Esophagus squamous epithelium (tissue), 5 donors: Measurements from ENCODE around the gene CMTM7. TPM values are rescaled to one million over a fixed set of nuclear protein-coding genes. Genes with fewer than 3 reads are reported as not detected.

Source experiments
- DNase-seq: peaks from one replicate; lab custom pipeline; 2025; lab: John Stamatoyannopoulos, UW
- H3K27ac ChIP-seq, 4 donors: fragments of 200-600 bp; sonication (generic); one replicate each; pipeline ENCODE4 v1.5.1; 2016 to 2019; ENCODE audit warnings: mild to moderate bottlenecking in 1 of 4
- H3K27me3 ChIP-seq, 4 donors: fragments of 200-600 bp; sonication (generic); 1 replicate in 3 of 4; 2 replicates in 1 of 4; pipeline versions ENCODE4 v1.5.1 to v1.6.0; 2017 to 2021; ENCODE audit warnings: antibody characterized with exemption in 1 of 4
- H3K36me3 ChIP-seq, 3 donors: fragments of 200-600 bp; sonication (generic); one replicate each; pipeline ENCODE4 v1.5.1; 2016 to 2019
- H3K4me1 ChIP-seq, 3 donors: fragments of 200-600 bp; sonication (generic); one replicate each; pipeline ENCODE4 v1.5.1; 2017 to 2019
- H3K4me3 ChIP-seq, 4 donors: fragments of 200-600 bp; sonication (generic); 1 replicate in 3 of 4; 2 replicates in 1 of 4; pipeline ENCODE4 v1.5.1; 2016 to 2019; ENCODE audit warnings: mild to moderate bottlenecking in 2 of 4, moderate library complexity in 1 of 4
- H3K9me3 ChIP-seq, 3 donors: fragments of 200-600 bp; sonication (generic); one replicate each; pipeline ENCODE4 v1.5.1; 2016 to 2019
- CTCF ChIP-seq, 6 experiments: fragments of 450-650 bp in 4 of 6; fragments of 200-600 bp in 2 of 6; sonication (generic) in 2 of 6; IDR thresholded peaks; one replicate each; pipeline ENCODE4 v1.5.1; 2016 to 2019; ENCODE audit warnings: antibody characterized with exemption in 6 of 6, mild to moderate bottlenecking in 4 of 6, moderate library complexity in 4 of 6
- POLR2A ChIP-seq, 4 donors: fragments of 450-650 bp; IDR thresholded peaks; one replicate each; pipeline ENCODE4 v1.6.1; 2017; ENCODE audit warnings: antibody characterized with exemption in 4 of 4, mild to moderate bottlenecking in 4 of 4, moderate library complexity in 3 of 4
- WGBS, 2 donors: methylation state at CpG; one replicate each; pipeline ENCODE4 v1.1.5; 2018; 5-methylcytosine and 5-hydroxymethylcytosine counted together
- intact Hi-C: fragments of 100-400 bp; cut with DNase I; formaldehyde crosslinking; loops from one replicate; pipeline ENCODE4 v1.15.0; 2022
- total RNA-seq, 4 donors: library from RNA; depleted of rRNA; stranded (reverse); fragments of >200 nt; gene quantifications; one replicate each; pipeline ENCODE4 v1.1.0, GENCODE V29; 2016
- donor health status: DM: yes; HTN: yes; CAD: no.

Gene CMTM7
- total RNA-seq, 4 donors from 2014 or later = 0.35 to 6.7 (median 3.0) TPM; not detected in 1

- intact Hi-C loops = no loop called here
- TF ChIP-seq POLR2A (IDR thresholded peaks at IDR 0.05) = no peak
- H3K4me1 ChIP-seq = no peaks in the 10 kb centered on the region
These were observed 17.8 kb upstream of the CMTM7 start for GRCh38 chr3:32373844-32374243.

DNA sequence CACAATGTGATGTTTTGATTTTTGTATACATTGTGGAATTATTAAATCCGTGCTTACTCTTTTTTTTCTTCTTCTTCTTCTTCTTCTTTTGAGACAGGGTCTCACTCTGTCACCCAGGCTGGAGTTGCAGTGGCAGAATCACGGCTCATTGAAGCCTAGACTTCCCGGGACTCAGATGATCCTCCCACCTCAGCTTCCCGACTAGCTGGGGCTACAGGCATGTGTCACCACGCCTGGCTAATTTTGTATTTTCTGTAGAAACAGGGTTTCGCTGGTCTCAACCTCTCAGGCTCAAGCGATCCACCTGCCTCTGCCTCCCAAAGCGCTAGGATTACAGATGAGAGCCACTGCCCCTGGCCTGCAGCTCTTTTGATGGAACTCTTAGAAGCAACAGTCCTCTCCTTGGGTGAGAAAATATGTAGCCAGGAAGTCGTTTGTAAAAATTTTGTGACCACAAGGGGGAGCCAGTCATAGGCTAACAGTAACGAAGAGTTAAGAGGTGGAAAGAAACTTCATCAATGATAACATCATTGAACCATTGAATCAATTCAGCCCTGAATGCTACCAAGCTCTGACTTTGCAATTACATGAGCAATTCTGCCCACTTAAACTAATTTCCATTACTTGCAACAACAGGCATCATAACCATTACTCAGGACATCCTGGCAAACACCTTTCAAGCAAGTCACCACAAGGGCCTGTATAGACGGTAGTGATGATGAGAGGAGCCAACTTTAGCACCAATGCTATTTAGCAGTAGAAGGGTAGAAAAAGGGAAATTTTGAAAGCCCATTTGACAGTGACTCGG lies 16.7 kb upstream of the CMTM7 start:
- intact Hi-C loops = no loop called here
- H3K27ac ChIP-seq = no peak overlapping the region
- no peak for DNase-seq
- H3K27me3 ChIP-seq = peaks cover 0 to 17% (median 0%) of the 10 kb centered on the region in 4 donors
- H3K4me1 ChIP-seq = no peaks in the 10 kb centered on the region
- 39 to 60% methylated on average over 5 to 10 of the region's 12 CpGs for WGBS, 2 donors
- no peaks in the 10 kb centered on the region for H3K9me3 ChIP-seq
- H3K4me3 ChIP-seq = no peak overlapping the region
- no peaks in the 10 kb centered on the region for H3K36me3 ChIP-seq
- TF ChIP-seq CTCF (IDR thresholded peaks at IDR 0.05) (peak; percentile 48 to 70 (median 65)), POLR2A (IDR thresholded peaks at IDR 0.05) (no peak)

More at GRCh38 chr3:32373844-32374243, 17.8 kb upstream of the CMTM7 start:
- WGBS, 2 donors = 73 to 85% methylated on average over 5 of the region's 5 CpGs
- no peak overlapping the region for H3K4me3 ChIP-seq
- no peaks in the 10 kb centered on the region for H3K36me3 ChIP-seq
- H3K27me3 ChIP-seq = peaks cover 0 to 8% (median 0%) of the 10 kb centered on the region in 4 donors
- DNase-seq = no peak
- no peak overlapping the region for H3K27ac ChIP-seq
- H3K9me3 ChIP-seq = no peaks in the 10 kb centered on the region

DNA sequence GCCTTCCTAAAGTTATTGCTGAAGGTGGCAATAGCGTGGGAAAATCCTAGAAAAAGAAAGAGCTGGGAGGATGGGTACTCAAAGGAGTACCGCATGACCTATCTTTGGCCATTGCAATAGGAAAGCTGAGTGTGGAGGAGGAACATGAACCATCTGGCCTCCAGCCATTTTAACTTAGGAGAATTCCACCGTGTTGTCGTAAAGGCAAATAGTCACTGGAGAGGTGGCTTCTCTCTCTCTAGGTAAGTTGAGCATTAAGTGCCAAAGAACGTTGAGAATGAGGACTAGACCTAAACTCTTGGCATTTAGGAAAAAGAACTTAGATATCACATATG lies 16.1 kb upstream of the CMTM7 start:
- H3K36me3 ChIP-seq = no peaks in the 10 kb centered on the region
- no peaks in the 10 kb centered on the region for H3K4me1 ChIP-seq
- no peak overlapping the region for H3K4me3 ChIP-seq
- no peak for DNase-seq
- H3K27ac ChIP-seq = no peak overlapping the region
- H3K27me3 ChIP-seq = peaks cover 0 to 22% (median 0%) of the 10 kb centered on the region in 4 donors
- no peak for TF ChIP-seq POLR2A (IDR thresholded peaks at IDR 0.05)
- no peak for TF ChIP-seq CTCF (IDR thresholded peaks at IDR 0.05)
- intact Hi-C loops = no loop called here
- 79 to 87% methylated on average over 5 of the region's 5 CpGs for WGBS, 2 donors
- H3K9me3 ChIP-seq = no peaks in the 10 kb centered on the region

GRCh38 chr3:32376115-32376514 lies 15.5 kb upstream of the CMTM7 start:
- Histone ChIP-seq H3K27me3 (peaks cover 0 to 28% (median 0%) of the 10 kb centered on the region in 4 donors), H3K4me3 (no peak overlapping the region), H3K36me3 (no peaks in the 10 kb centered on the region), H3K27ac (no peak overlapping the region), H3K4me1 (no peaks in the 10 kb centered on the region), H3K9me3 (no peaks in the 10 kb centered on the region)
- no peak for DNase-seq
- TF ChIP-seq CTCF (IDR thresholded peaks at IDR 0.05) (no peak), POLR2A (IDR thresholded peaks at IDR 0.05) (no peak)
- intact Hi-C loops = no loop called here
- WGBS, 2 donors = 51 to 52% methylated on average over 2 of the region's 2 CpGs

GRCh38 chr3:32379831-32380500 lies 11.7 kb upstream of the CMTM7 start:
- Histone ChIP-seq H3K4me1 (no peaks in the 10 kb centered on the region), H3K27me3 (peaks cover 0 to 64% (median 0%) of the 10 kb centered on the region in 4 donors), H3K27ac (no peak overlapping the region), H3K4me3 (no peak overlapping the region), H3K9me3 (no peaks in the 10 kb centered on the region), H3K36me3 (no peaks in the 10 kb centered on the region)
- DNase-seq = no peak
- WGBS, 2 donors = 74 to 77% methylated on average over 10 of the region's 10 CpGs
- intact Hi-C loops = loop anchor here (5.0 kb wide), 1 partner anchor 87 kb away; no protein-coding TSS in a partner anchor
- TF ChIP-seq POLR2A (IDR thresholded peaks at IDR 0.05) (no peak), CTCF (IDR thresholded peaks at IDR 0.05) (no peak)
